ENCODE measurements around the gene CTR9. TPM values are rescaled to one million over a fixed set of nuclear protein-coding genes. Genes with fewer than 3 reads are reported as not detected.
A peak's percentile ranks its signal among the peaks of the same experiment; 100 is the strongest.

Gene CTR9
- total and polyA plus RNA-seq, 2 of the 8 experiments (the other 6 are each of a cell fraction or from before 2014, with no cell fraction given), result 6.1 to 37.7 TPM

DNA sequence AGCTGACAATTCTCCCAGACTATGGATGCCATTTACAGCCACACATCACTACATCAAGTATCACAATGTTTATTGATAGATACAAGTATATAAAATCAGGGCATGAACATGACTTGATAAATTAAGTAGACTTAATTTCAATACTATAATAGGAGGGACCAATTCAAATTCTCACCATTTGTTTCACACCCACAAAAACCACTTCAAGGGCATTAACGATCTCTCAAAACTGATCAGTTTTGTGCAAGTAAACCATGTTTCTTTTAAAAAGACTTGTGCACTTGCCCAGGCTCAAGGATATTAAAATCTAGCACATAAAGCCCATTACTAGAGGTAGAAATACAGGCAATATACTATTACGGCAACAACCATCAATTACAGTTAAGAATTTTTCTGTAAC is 46.0 kb downstream of the CTR9 start:
- Histone ChIP-seq H3K56ac (replicated peaks; ENCODE audit: insufficient read length, low read depth, low read length) (no peak overlapping the region), H4K20me1 (replicated peaks in 1 of 2; ENCODE audit: control insufficient read depth in 1 of 2, insufficient read depth in 2 of 2, low read length in 2 of 2) (peaks cover 2 to 5% of the 10 kb centered on the region in 2 experiments)
- CTCF ChIA-PET (ENCODE audit: partially characterized antibody), result interaction anchor here (1.6 to 1.9 kb wide), 2 partner anchors 8 to 137 kb away, joined by 3 to 6 read pairs; no protein-coding TSS in a partner anchor
- no peak for TF ChIP-seq RBBP5 (IDR thresholded peaks at IDR 0.05; ENCODE audit: borderline replicate concordance, low read depth, low read length)
- TF ChIP-seq, protein P1, sequence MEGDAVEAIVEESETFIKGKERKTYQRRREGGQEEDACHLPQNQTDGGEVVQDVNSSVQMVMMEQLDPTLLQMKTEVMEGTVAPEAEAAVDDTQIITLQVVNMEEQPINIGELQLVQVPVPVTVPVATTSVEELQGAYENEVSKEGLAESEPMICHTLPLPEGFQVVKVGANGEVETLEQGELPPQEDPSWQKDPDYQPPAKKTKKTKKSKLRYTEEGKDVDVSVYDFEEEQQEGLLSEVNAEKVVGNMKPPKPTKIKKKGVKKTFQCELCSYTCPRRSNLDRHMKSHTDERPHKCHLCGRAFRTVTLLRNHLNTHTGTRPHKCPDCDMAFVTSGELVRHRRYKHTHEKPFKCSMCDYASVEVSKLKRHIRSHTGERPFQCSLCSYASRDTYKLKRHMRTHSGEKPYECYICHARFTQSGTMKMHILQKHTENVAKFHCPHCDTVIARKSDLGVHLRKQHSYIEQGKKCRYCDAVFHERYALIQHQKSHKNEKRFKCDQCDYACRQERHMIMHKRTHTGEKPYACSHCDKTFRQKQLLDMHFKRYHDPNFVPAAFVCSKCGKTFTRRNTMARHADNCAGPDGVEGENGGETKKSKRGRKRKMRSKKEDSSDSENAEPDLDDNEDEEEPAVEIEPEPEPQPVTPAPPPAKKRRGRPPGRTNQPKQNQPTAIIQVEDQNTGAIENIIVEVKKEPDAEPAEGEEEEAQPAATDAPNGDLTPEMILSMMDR (IDR thresholded peaks at IDR 0.05; ENCODE audit: control extremely low read depth in 1 of 3, insufficient read depth in 1 of 3, low read depth in 1 of 3, low read length in 3 of 3), result no peak
- no peak for TF ChIP-seq KDM1A (IDR thresholded peaks at IDR 0.05; ENCODE audit: borderline replicate concordance, low read length)
- no peak for TF ChIP-seq CBX8 (IDR thresholded peaks at IDR 0.05; ENCODE audit: borderline replicate concordance, low read depth, low read length)

More for the DNA sequence above, 46.0 kb downstream of the CTR9 start:
- 98% methylated on average over 2 of the region's 2 CpGs; no CpG with 5 or more reads in 1 of the 2 experiments for WGBS, 2 experiments (ENCODE audit: extremely low coverage in 1 of 2, insufficient coverage in 1 of 2, insufficient read length in 1 of 2, insufficient replicate concordance in 2 of 2, low coverage in 1 of 2, low lambda C conversion rate in 2 of 2, missing lambda C conversion rate in 1 of 2)
- DNase-seq (ENCODE audit: low read depth in 1 of 2, low spot score in 2 of 2) (no peak), FAIRE-seq (no peak)
- H4K5ac ChIP-seq (ENCODE audit: insufficient read length, low read depth, low read length), result no peak overlapping the region
- H3K23ac ChIP-seq (ENCODE audit: insufficient read length), result no peak overlapping the region
- H3K18ac ChIP-seq (ENCODE audit: extremely low read depth, low read length), result no peak overlapping the region
- H3K9me3 ChIP-seq (ENCODE audit: insufficient read depth in 2 of 2, low read depth in 1 of 2, low read length in 1 of 2), result no peaks in the 10 kb centered on the region
- H3K27me3 ChIP-seq (replicated peaks in 1 of 4; ENCODE audit: control insufficient read depth in 3 of 4, extremely low read depth in 1 of 4, insufficient read depth in 3 of 4, low read length in 3 of 4), result peaks cover 0 to 2% (median 0%) of the 10 kb centered on the region in 4 experiments; a peak in 2 of 7 replicates
- POLR2A ChIA-PET (ENCODE audit: partially characterized antibody), result interaction anchor here (0.8 to 28.5 kb wide), 8 partner anchors 11 to 183 kb away, joined by 3 to 595 read pairs (median 5); partner anchors contain the start of gene EIF4G2
- peaks cover 0 to 5% (median 2%) of the 10 kb centered on the region in 4 experiments; a peak in 2 of 7 replicates for H3K4me1 ChIP-seq (replicated peaks in 1 of 4; ENCODE audit: control insufficient read depth in 3 of 4, insufficient read depth in 4 of 4, low read length in 3 of 4)
- peaks cover 42 to 61% (median 58%) of the 10 kb centered on the region in 4 experiments for H3K36me3 ChIP-seq (ENCODE audit: control insufficient read depth in 2 of 4, insufficient read depth in 4 of 4, low read length in 3 of 4)
- H2AFZ ChIP-seq (ENCODE audit: low read length), result no peak overlapping the region
- H4K91ac ChIP-seq (replicated peaks; ENCODE audit: insufficient read length, low read length), result no peak overlapping the region
- no peak overlapping the region for H3K4ac ChIP-seq (replicated peaks; ENCODE audit: insufficient read length, low read depth, low read length)
- H2BK120ac ChIP-seq (replicated peaks; ENCODE audit: low read depth, low read length), result no peak overlapping the region
- H2BK20ac ChIP-seq (ENCODE audit: low read length), result no peak overlapping the region
- no peak overlapping the region for H2BK15ac ChIP-seq (ENCODE audit: low read length)
- H3K9ac ChIP-seq (replicated peaks in 1 of 4; ENCODE audit: extremely low read depth in 1 of 4, low read depth in 3 of 4, low read length in 3 of 4), result no peak overlapping the region
- no peak overlapping the region for H3K14ac ChIP-seq (ENCODE audit: insufficient read length)
- H4K8ac ChIP-seq (ENCODE audit: extremely low read depth, insufficient read depth, low read length), result peak overlapping the region; percentile 7; the same call in 1 of the 2 replicates
- H2BK5ac ChIP-seq (ENCODE audit: low read depth, low read length), result no peak overlapping the region
- no peak overlapping the region for H3K27ac ChIP-seq (ENCODE audit: low read depth, low read length)
- H3K23me2 ChIP-seq (ENCODE audit: low read depth, low read length), result no peaks in the 10 kb centered on the region; the same call in 1 of the 2 replicates
- H3K79me2 ChIP-seq (ENCODE audit: control insufficient read depth in 1 of 2, insufficient read depth in 2 of 2, low read length in 2 of 2), result no peaks in the 10 kb centered on the region
- no peaks in the 10 kb centered on the region for H3K79me1 ChIP-seq (ENCODE audit: low read depth, low read length)
- no peak overlapping the region for H3K4me2 ChIP-seq (ENCODE audit: insufficient read depth in 1 of 2, low read depth in 2 of 2, low read length in 2 of 2)
- H2BK12ac ChIP-seq (ENCODE audit: low read depth, low read length), result no peak overlapping the region
- H3K4me3 ChIP-seq (ENCODE audit: extremely low read depth in 1 of 4, insufficient read depth in 2 of 4, low read depth in 3 of 4, low read length in 4 of 4), result no peak overlapping the region
- no peak overlapping the region for H2AK5ac ChIP-seq (ENCODE audit: low read depth, low read length)

Measured in H1 (cell line).